Spleen (tissue), 7 donors: Measurements from ENCODE around the gene FOXP1.

Source experiments
- POLR2A ChIP-seq, 3 donors: fragments of 450-650 bp; IDR thresholded peaks; one replicate each; pipeline ENCODE4 v1.5.1; 2017; ENCODE audit warnings: antibody characterized with exemption in 3 of 3, mild to moderate bottlenecking in 1 of 3
- TF ChIP-seq, protein P1 (sequence below), 11 experiments: fragments of 200-600 bp in 7 of 11; fragments of 450-650 bp in 4 of 11; sonication (generic) in 4 of 11; IDR thresholded peaks in 8 of 11; conservative IDR thresholded peaks in 3 of 11; 1 replicate in 7 of 11; 2 replicates in 4 of 11; pipeline versions ENCODE4 v1.4.0 to v1.8.0; 2016 to 2021; ENCODE audit warnings: antibody characterized with exemption in 11 of 11, inconsistent platforms in 4 of 11, mild to moderate bottlenecking in 1 of 11
- donor health status: DM: no; HTN: no; CAD: no; lungs with moderate emphysema.
- donor health status: DM: no; HTN: no; CAD: no.
- donor health status: DM: no; HTN: no; CAD: no.

- TF ChIP-seq, protein P1, sequence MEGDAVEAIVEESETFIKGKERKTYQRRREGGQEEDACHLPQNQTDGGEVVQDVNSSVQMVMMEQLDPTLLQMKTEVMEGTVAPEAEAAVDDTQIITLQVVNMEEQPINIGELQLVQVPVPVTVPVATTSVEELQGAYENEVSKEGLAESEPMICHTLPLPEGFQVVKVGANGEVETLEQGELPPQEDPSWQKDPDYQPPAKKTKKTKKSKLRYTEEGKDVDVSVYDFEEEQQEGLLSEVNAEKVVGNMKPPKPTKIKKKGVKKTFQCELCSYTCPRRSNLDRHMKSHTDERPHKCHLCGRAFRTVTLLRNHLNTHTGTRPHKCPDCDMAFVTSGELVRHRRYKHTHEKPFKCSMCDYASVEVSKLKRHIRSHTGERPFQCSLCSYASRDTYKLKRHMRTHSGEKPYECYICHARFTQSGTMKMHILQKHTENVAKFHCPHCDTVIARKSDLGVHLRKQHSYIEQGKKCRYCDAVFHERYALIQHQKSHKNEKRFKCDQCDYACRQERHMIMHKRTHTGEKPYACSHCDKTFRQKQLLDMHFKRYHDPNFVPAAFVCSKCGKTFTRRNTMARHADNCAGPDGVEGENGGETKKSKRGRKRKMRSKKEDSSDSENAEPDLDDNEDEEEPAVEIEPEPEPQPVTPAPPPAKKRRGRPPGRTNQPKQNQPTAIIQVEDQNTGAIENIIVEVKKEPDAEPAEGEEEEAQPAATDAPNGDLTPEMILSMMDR (IDR thresholded peaks at IDR 0.05 in 8 of 11, conservative IDR thresholded peaks at IDR 0.05 in 3 of 11) = no peak
- no peak for TF ChIP-seq POLR2A (IDR thresholded peaks at IDR 0.05)
Observed at GRCh38 chr3:70970171-70970570, 613.4 kb downstream of the FOXP1 start.
